Neural cell (in vitro differentiated cells): ENCODE measurements around the gene PTPRK. TPM values are rescaled to one million over a fixed set of nuclear protein-coding genes. Genes with fewer than 3 reads are reported as not detected.

Experiments used
- H2AFZ ChIP-seq: fragments of 200-600, 300-800 bp; sonication (generic), shearing (Covaris generic); 2 replicates; pipeline ENCODE4 v1.6.0; 2014; ENCODE audit warnings: low read depth, mild to moderate bottlenecking, antibody characterized with exemption, low read length, moderate library complexity
- H3F3A ChIP-seq: fragments of 200-600 bp; shearing (Covaris generic); 2 replicates; pipeline ENCODE4 v1.6.1; 2016; ENCODE audit warnings: mild to moderate bottlenecking, moderate library complexity, mixed read lengths, antibody characterized with exemption, low read length; ENCODE audit not compliant: insufficient read depth, poor library complexity, severe bottlenecking
- H3K27ac ChIP-seq: fragments of 200-600, 300-800 bp; sonication (generic), shearing (Covaris generic); 2 replicates; pipeline ENCODE4 v1.5.1; 2014; ENCODE audit warnings: mild to moderate bottlenecking, low read length, moderate library complexity
- H3K27me3 ChIP-seq: fragments of 300-800, 200-600 bp; sonication (generic), shearing (Covaris generic); 2 replicates; pipeline ENCODE4 v1.6.0; 2014; ENCODE audit warnings: mild to moderate bottlenecking, low read depth, low read length, moderate library complexity; ENCODE audit not compliant: insufficient read depth
- H3K36me3 ChIP-seq: fragments of 300-800, 200-600 bp; sonication (generic), shearing (Covaris generic); 2 replicates; pipeline ENCODE4 v1.5.1; 2014; ENCODE audit warnings: mild to moderate bottlenecking, antibody characterized with exemption, low read length, moderate library complexity; ENCODE audit not compliant: insufficient read depth
- H3K4me2 ChIP-seq: fragments of 300-800, 200-600 bp; sonication (generic), shearing (Covaris generic); 2 replicates; pipeline ENCODE4 v1.6.0; 2014; ENCODE audit warnings: mild to moderate bottlenecking, low read length
- H3K4me3 ChIP-seq: fragments of 300-800, 200-600 bp; sonication (generic), shearing (Covaris generic); 2 replicates; pipeline ENCODE4 v1.5.1; 2014; ENCODE audit warnings: mild to moderate bottlenecking, low read length, moderate library complexity
- H3K79me2 ChIP-seq: fragments of 200-600 bp; shearing (Covaris generic); replicated peaks from 2 replicates; pipeline ENCODE4 v1.6.0; 2014; ENCODE audit warnings: mild to moderate bottlenecking, low read length, moderate library complexity; ENCODE audit not compliant: insufficient read depth
- H3K9ac ChIP-seq: fragments of 300-800, 200-600 bp; sonication (generic), shearing (Covaris generic); 2 replicates; pipeline ENCODE4 v1.6.1; 2016; ENCODE audit warnings: mild to moderate bottlenecking, low read length, mixed read lengths
- H3K9me2 ChIP-seq: fragments of 200-600 bp; shearing (Covaris generic); 2 replicates; pipeline ENCODE4 v1.6.1; 2016; ENCODE audit warnings: mild to moderate bottlenecking, low read length, mixed read lengths; ENCODE audit not compliant: insufficient read depth
- H3K9me3 ChIP-seq: fragments of 200-600, 300-800 bp; sonication (generic), shearing (Covaris generic); 2 replicates; pipeline ENCODE4 v1.6.1; 2016; ENCODE audit warnings: mild to moderate bottlenecking, mixed run types, low read length, moderate library complexity, mixed read lengths
- H4K20me1 ChIP-seq: fragments of 200-600 bp; shearing (Covaris generic); 2 replicates; pipeline ENCODE4 v1.6.1; 2016; ENCODE audit warnings: mild to moderate bottlenecking, mixed run types; ENCODE audit not compliant: insufficient read depth
- EP300 ChIP-seq: fragments of 450-650 bp; conservative IDR thresholded peaks from 2 replicates; pipeline ENCODE4 v1.6.1; 2014; ENCODE audit warnings: antibody characterized with exemption, mild to moderate bottlenecking, moderate library complexity; ENCODE audit not compliant: poor library complexity, severe bottlenecking
- EZH2 ChIP-seq: fragments of 200-600, 300-800 bp; shearing (Covaris generic), sonication (generic); IDR thresholded peaks from 2 replicates; pipeline ENCODE4 v1.6.1; 2014; ENCODE audit warnings: antibody characterized with exemption, low read length, borderline replicate concordance, mild to moderate bottlenecking; ENCODE audit not compliant: insufficient read depth, poor library complexity, severe bottlenecking
- MXI1 ChIP-seq: fragments of 450-650 bp; conservative IDR thresholded peaks from 2 replicates; pipeline ENCODE4 v1.6.1; 2014; ENCODE audit warnings: antibody characterized with exemption, mild to moderate bottlenecking; ENCODE audit not compliant: poor library complexity, severe bottlenecking
- POLR2AphosphoS5 ChIP-seq: IDR thresholded peaks from 2 replicates; pipeline ENCODE4 v1.6.1; 2012
- RAD21 ChIP-seq: fragments of 450-650 bp; conservative IDR thresholded peaks from 2 replicates; pipeline ENCODE4 v1.6.1; 2014; ENCODE audit warnings: antibody characterized with exemption, mild to moderate bottlenecking, moderate library complexity
- SMC3 ChIP-seq: fragments of 450-650 bp; conservative IDR thresholded peaks from 2 replicates; pipeline ENCODE4 v1.6.1; 2014; ENCODE audit warnings: antibody characterized with exemption, mild to moderate bottlenecking, moderate library complexity; ENCODE audit not compliant: poor library complexity
- TAF1 ChIP-seq: IDR thresholded peaks from 2 replicates; pipeline ENCODE4 v1.6.1; 2012; ENCODE audit warnings: low read depth
- polyA plus RNA-seq: library from polyadenylated mRNA; depleted of rRNA; stranded (reverse); fragments of >200 nt; gene quantifications from 2 replicates; pipeline ENCODE4 v1.2.3, GENCODE V29; 2014
- TF ChIP-seq, protein P1 (sequence below): IDR thresholded peaks from 2 replicates; pipeline ENCODE4 v1.6.1; 2012; ENCODE audit warnings: borderline replicate concordance
- TF ChIP-seq, protein P2 (sequence below): fragments of 450-650 bp; IDR thresholded peaks from 2 replicates; pipeline ENCODE4 v1.5.1; 2014; ENCODE audit warnings: antibody characterized with exemption, mild to moderate bottlenecking, moderate library complexity; ENCODE audit not compliant: poor library complexity, severe bottlenecking

Gene PTPRK
- polyA plus RNA-seq, 1 donor from 2014 or later: 10.4 TPM

DNA sequence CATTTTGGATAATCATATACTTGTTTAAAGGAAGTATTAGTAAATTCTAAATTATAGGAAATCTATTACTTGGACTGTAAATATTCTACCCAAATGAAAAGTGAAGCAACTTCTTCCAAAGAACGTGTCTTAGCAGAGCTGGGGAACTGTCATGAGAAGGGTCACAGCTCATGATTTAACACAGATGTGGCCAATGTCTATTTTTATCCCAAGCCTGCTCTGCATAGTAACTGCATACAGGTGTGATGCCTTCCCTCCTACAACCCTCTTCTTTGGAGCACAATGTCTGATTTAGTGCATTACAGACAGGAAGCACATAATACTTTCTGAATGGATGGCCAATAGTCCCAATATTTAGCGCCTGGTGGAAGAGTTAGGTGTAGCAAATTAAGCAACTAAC is 480.9 kb downstream of the PTPRK start:
- no peak overlapping the region for H3K27ac ChIP-seq
- no peak overlapping the region for H3K4me2 ChIP-seq
- no peaks in the 10 kb centered on the region for H4K20me1 ChIP-seq
- no peaks in the 10 kb centered on the region for H3K9me2 ChIP-seq
- no peaks in the 10 kb centered on the region for H3F3A ChIP-seq
- H3K4me3 ChIP-seq: no peak overlapping the region
- H3K79me2 ChIP-seq: no peaks in the 10 kb centered on the region
- H2AFZ ChIP-seq: no peak overlapping the region
- no peak for TF ChIP-seq RAD21
- TF ChIP-seq SMC3: no peak
- no peak for TF ChIP-seq POLR2AphosphoS5
- TF ChIP-seq, protein P1, sequence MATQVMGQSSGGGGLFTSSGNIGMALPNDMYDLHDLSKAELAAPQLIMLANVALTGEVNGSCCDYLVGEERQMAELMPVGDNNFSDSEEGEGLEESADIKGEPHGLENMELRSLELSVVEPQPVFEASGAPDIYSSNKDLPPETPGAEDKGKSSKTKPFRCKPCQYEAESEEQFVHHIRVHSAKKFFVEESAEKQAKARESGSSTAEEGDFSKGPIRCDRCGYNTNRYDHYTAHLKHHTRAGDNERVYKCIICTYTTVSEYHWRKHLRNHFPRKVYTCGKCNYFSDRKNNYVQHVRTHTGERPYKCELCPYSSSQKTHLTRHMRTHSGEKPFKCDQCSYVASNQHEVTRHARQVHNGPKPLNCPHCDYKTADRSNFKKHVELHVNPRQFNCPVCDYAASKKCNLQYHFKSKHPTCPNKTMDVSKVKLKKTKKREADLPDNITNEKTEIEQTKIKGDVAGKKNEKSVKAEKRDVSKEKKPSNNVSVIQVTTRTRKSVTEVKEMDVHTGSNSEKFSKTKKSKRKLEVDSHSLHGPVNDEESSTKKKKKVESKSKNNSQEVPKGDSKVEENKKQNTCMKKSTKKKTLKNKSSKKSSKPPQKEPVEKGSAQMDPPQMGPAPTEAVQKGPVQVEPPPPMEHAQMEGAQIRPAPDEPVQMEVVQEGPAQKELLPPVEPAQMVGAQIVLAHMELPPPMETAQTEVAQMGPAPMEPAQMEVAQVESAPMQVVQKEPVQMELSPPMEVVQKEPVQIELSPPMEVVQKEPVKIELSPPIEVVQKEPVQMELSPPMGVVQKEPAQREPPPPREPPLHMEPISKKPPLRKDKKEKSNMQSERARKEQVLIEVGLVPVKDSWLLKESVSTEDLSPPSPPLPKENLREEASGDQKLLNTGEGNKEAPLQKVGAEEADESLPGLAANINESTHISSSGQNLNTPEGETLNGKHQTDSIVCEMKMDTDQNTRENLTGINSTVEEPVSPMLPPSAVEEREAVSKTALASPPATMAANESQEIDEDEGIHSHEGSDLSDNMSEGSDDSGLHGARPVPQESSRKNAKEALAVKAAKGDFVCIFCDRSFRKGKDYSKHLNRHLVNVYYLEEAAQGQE: no peak
- no peak for TF ChIP-seq TAF1
- TF ChIP-seq, protein P2, sequence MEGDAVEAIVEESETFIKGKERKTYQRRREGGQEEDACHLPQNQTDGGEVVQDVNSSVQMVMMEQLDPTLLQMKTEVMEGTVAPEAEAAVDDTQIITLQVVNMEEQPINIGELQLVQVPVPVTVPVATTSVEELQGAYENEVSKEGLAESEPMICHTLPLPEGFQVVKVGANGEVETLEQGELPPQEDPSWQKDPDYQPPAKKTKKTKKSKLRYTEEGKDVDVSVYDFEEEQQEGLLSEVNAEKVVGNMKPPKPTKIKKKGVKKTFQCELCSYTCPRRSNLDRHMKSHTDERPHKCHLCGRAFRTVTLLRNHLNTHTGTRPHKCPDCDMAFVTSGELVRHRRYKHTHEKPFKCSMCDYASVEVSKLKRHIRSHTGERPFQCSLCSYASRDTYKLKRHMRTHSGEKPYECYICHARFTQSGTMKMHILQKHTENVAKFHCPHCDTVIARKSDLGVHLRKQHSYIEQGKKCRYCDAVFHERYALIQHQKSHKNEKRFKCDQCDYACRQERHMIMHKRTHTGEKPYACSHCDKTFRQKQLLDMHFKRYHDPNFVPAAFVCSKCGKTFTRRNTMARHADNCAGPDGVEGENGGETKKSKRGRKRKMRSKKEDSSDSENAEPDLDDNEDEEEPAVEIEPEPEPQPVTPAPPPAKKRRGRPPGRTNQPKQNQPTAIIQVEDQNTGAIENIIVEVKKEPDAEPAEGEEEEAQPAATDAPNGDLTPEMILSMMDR: no peak
- TF ChIP-seq MXI1: no peak
- no peak for TF ChIP-seq EP300
- no peak for TF ChIP-seq EZH2
- no peaks in the 10 kb centered on the region for H3K9me3 ChIP-seq
- no peaks in the 10 kb centered on the region for H3K36me3 ChIP-seq
- H3K27me3 ChIP-seq: no peaks in the 10 kb centered on the region
- H3K9ac ChIP-seq: no peak overlapping the region

DNA sequence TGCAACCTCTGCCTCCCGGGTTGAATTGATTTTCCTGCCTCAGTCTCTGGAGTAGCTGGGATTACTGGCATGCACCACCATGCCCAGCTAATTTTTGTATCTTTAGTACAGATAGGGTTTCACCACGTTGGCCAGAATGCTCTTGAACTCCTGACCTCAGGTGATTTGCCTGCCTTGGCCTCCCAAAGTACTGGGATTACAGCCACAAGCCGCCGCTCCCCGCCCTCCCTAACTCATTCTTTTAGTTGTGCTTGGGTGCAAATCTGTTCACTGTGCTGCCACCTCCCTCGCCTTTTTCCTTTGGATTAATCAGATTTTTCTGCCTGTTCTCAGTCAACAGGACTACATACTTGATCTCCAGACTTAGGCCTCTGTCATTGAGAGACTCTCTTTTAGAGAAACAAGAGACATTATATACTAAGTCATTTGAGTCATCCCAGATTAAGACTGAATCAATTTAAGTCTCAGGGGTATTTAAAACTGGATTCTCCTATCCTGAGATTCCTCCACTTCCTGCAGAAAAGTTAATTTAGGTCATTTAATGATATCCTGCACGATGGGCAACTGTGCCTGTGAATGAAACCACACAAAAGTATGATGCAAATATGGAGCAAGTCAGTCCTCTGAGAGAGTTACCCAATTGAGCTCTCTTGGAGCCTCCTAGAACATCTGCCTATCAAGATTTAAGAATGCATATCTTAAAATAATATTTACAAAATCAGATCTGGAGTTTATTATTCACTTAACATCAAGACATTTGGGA is 483.4 kb downstream of the PTPRK start:
- TF ChIP-seq, protein P2: no peak
- no peak for TF ChIP-seq SMC3
- no peak for TF ChIP-seq EZH2
- no peak for TF ChIP-seq RAD21
- H3F3A ChIP-seq: no peaks in the 10 kb centered on the region
- H2AFZ ChIP-seq: no peak overlapping the region
- H3K9ac ChIP-seq: no peak overlapping the region
- no peaks in the 10 kb centered on the region for H3K9me3 ChIP-seq
- no peak overlapping the region for H3K27ac ChIP-seq
- H3K9me2 ChIP-seq: no peaks in the 10 kb centered on the region
- H3K4me3 ChIP-seq: no peak overlapping the region
- no peaks in the 10 kb centered on the region for H3K79me2 ChIP-seq
- H3K36me3 ChIP-seq: no peaks in the 10 kb centered on the region
- H3K27me3 ChIP-seq: no peaks in the 10 kb centered on the region
- H3K4me2 ChIP-seq: no peak overlapping the region
- H4K20me1 ChIP-seq: no peaks in the 10 kb centered on the region
